Breast epithelium (tissue), 4 donors: ENCODE measurements around the gene GABRA4. TPM values are rescaled to one million over a fixed set of nuclear protein-coding genes. Genes with fewer than 3 reads are reported as not detected.

ENCODE experiments used
- DNase-seq, 2 donors: peaks; one replicate each; pipeline ENCODE4 v3.0.0-alpha.2; 2019; ENCODE audit warnings: low spot score in 2 of 2
- H3K27ac ChIP-seq, 2 donors: fragments of 200-600 bp; sonication (generic) in 1 of 2; one replicate each; pipeline ENCODE4 v1.5.1; 2016 to 2019; ENCODE audit warnings: mild to moderate bottlenecking in 1 of 2
- H3K27me3 ChIP-seq, 2 donors: fragments of 200-600 bp; sonication (generic) in 1 of 2; one replicate each; pipeline versions ENCODE4 v1.5.1 to v1.6.0; 2017 to 2019; ENCODE audit warnings: control low read depth in 1 of 2, mild to moderate bottlenecking in 1 of 2
- H3K36me3 ChIP-seq: fragments of 200-600 bp; one replicate; pipeline ENCODE4 v1.5.1; 2019
- H3K4me1 ChIP-seq, 2 donors: fragments of 200-600 bp; sonication (generic); one replicate each; pipeline ENCODE4 v1.5.1; 2016 to 2019; ENCODE audit warnings: control low read depth in 1 of 2
- H3K4me3 ChIP-seq, 3 donors: fragments of 200-600 bp; sonication (generic); 1 replicate in 2 of 3; 2 replicates in 1 of 3; pipeline ENCODE4 v1.5.1; 2016 to 2019; ENCODE audit warnings: mild to moderate bottlenecking in 3 of 3, moderate library complexity in 2 of 3
- H3K9me3 ChIP-seq, 2 donors: fragments of 200-600 bp; sonication (generic) in 1 of 2; one replicate each; pipeline ENCODE4 v1.5.1; 2016 to 2019; ENCODE audit warnings: control low read depth in 1 of 2
- CTCF ChIP-seq, 3 donors: fragments of 450-650 bp; IDR thresholded peaks; one replicate each; pipeline ENCODE4 v1.5.1; 2016 to 2017; ENCODE audit warnings: antibody characterized with exemption in 3 of 3, mild to moderate bottlenecking in 3 of 3, moderate library complexity in 3 of 3
- POLR2A ChIP-seq: fragments of 450-650 bp; IDR thresholded peaks from one replicate; pipeline ENCODE4 v1.6.1; 2016; ENCODE audit warnings: antibody characterized with exemption, mild to moderate bottlenecking, moderate library complexity
- POLR2AphosphoS5 ChIP-seq, 3 donors: sonication (generic); formaldehyde crosslinking; IDR thresholded peaks; one replicate each; pipeline ENCODE4 v1.6.1; 2017; ENCODE audit warnings: antibody characterized with exemption in 3 of 3
- intact Hi-C: fragments of 100-400 bp; cut with DNase I; formaldehyde crosslinking; loops from one replicate; pipeline ENCODE4 v1.15.1; 2023; ENCODE audit warnings: low total_unique reads
- total RNA-seq, 3 donors: library from RNA; depleted of rRNA; stranded (reverse); fragments of >200 nt; gene quantifications; one replicate each; pipeline ENCODE4 v1.1.0, GENCODE V29; 2016

GABRA4 gene
- total RNA-seq, 3 donors from 2014 or later: 0.15 TPM; not detected in 2

- intact Hi-C loops: no loop called here
Observed at GRCh38 chr4:47012676-47013075, 19.3 kb upstream of the GABRA4 start.

GRCh38 chr4:47010912-47011446 lies 17.6 kb upstream of the GABRA4 start:
- Histone ChIP-seq H3K27me3 (no peaks in the 10 kb centered on the region), H3K27ac (no peak overlapping the region), H3K9me3 (peaks cover 0 to 6% of the 10 kb centered on the region in 2 donors), H3K4me3 (peak overlapping the region in 1 of 3 donors; percentile 6), H3K36me3 (no peaks in the 10 kb centered on the region), H3K4me1 (no peaks in the 10 kb centered on the region)
- TF ChIP-seq CTCF (IDR thresholded peaks at IDR 0.05) (no peak), POLR2A (no peak), POLR2AphosphoS5 (IDR thresholded peaks at IDR 0.05) (no peak)
- intact Hi-C loops: no loop called here
- DNase-seq: no peak

More at GRCh38 chr4:47012676-47013075, 19.3 kb upstream of the GABRA4 start:
- H3K9me3 ChIP-seq: peaks cover 0 to 6% of the 10 kb centered on the region in 2 donors
- H3K27ac ChIP-seq: no peak overlapping the region
- no peaks in the 10 kb centered on the region for H3K36me3 ChIP-seq
- H3K27me3 ChIP-seq: no peaks in the 10 kb centered on the region
- H3K4me1 ChIP-seq: no peaks in the 10 kb centered on the region
- TF ChIP-seq POLR2AphosphoS5 (IDR thresholded peaks at IDR 0.05): no peak
- TF ChIP-seq CTCF (IDR thresholded peaks at IDR 0.05): no peak
- TF ChIP-seq POLR2A: no peak
- no peak for DNase-seq
- no peak overlapping the region for H3K4me3 ChIP-seq

GRCh38 chr4:47010347-47010911 lies 17.0 kb upstream of the GABRA4 start:
- Histone ChIP-seq H3K4me1 (no peaks in the 10 kb centered on the region), H3K27me3 (no peaks in the 10 kb centered on the region), H3K9me3 (peaks cover 0 to 6% of the 10 kb centered on the region in 2 donors), H3K36me3 (no peaks in the 10 kb centered on the region), H3K4me3 (peak overlapping the region in 1 of 3 donors; percentile 6), H3K27ac (no peak overlapping the region)
- no peak for DNase-seq
- TF ChIP-seq POLR2A: no peak
- TF ChIP-seq CTCF (IDR thresholded peaks at IDR 0.05): no peak
- TF ChIP-seq POLR2AphosphoS5 (IDR thresholded peaks at IDR 0.05): no peak
- intact Hi-C loops: no loop called here

GRCh38 chr4:47002580-47002979 lies 9.2 kb upstream of the GABRA4 start:
- DNase-seq: no peak
- Histone ChIP-seq H3K9me3 (no peaks in the 10 kb centered on the region), H3K36me3 (no peaks in the 10 kb centered on the region), H3K4me3 (no peak overlapping the region), H3K4me1 (no peaks in the 10 kb centered on the region), H3K27me3 (no peaks in the 10 kb centered on the region), H3K27ac (no peak overlapping the region)
- intact Hi-C loops: loop anchor here (5.0 kb wide), 1 partner anchor 75 kb away; no protein-coding TSS in a partner anchor
- TF ChIP-seq POLR2A (no peak), POLR2AphosphoS5 (IDR thresholded peaks at IDR 0.05) (no peak), CTCF (IDR thresholded peaks at IDR 0.05) (no peak)

GRCh38 chr4:47000406-47000805 lies 7.0 kb upstream of the GABRA4 start:
- intact Hi-C loops: loop anchor here (5.0 kb wide), 1 partner anchor 73 kb away; no protein-coding TSS in a partner anchor
- Histone ChIP-seq H3K4me1 (no peaks in the 10 kb centered on the region), H3K27me3 (no peaks in the 10 kb centered on the region), H3K36me3 (no peaks in the 10 kb centered on the region), H3K4me3 (no peak overlapping the region), H3K27ac (no peak overlapping the region), H3K9me3 (no peaks in the 10 kb centered on the region)
- TF ChIP-seq POLR2AphosphoS5 (IDR thresholded peaks at IDR 0.05) (no peak), CTCF (IDR thresholded peaks at IDR 0.05) (no peak), POLR2A (no peak)
- DNase-seq: no peak
